ENCODE data around the gene CYB561D2. TPM values are rescaled to one million over a fixed set of nuclear protein-coding genes. Genes with fewer than 3 reads are reported as not detected.

The CYB561D2 gene
- 14.7 and 16.2 TPM in 2 replicates for polyA plus RNA-seq (2013)

- peak within 1 kb of the TSS; percentile 65 for H3K9ac ChIP-seq (ENCODE audit: low read length)
- H2BK120ac ChIP-seq (ENCODE audit: insufficient read depth, low read length, poor library complexity): peak within 1 kb of the TSS; percentile 26
- peaks cover 36 to 41% of the 10 kb centered on the region in 2 experiments for H3K36me3 ChIP-seq (ENCODE audit: control insufficient read depth in 1 of 2, insufficient read depth in 2 of 2, low read length in 2 of 2)
- peak within 1 kb of the TSS; percentile 22 for H3K4ac ChIP-seq (ENCODE audit: low read depth, low read length)
- peak within 1 kb of the TSS; percentile 35 for H2AK5ac ChIP-seq (ENCODE audit: low read length)
- H3K14ac ChIP-seq (ENCODE audit: low read length): peak within 1 kb of the TSS; percentile 63
- DNase-seq: peak; percentile 98
- H3K4me2 ChIP-seq (ENCODE audit: low read length): peak within 1 kb of the TSS; percentile 76
- H3K27ac ChIP-seq (ENCODE audit: low read depth, low read length): peak within 1 kb of the TSS; percentile 69
- peak within 1 kb of the TSS; percentile 50 for H4K12ac ChIP-seq (ENCODE audit: low read depth, low read length)
- H3K18ac ChIP-seq (ENCODE audit: low read length): peak within 1 kb of the TSS; percentile 78
- H3K9me3 ChIP-seq (ENCODE audit: insufficient read depth, low read depth, low read length): peaks cover 2% of the 10 kb centered on the region
- peaks cover 5% of the 10 kb centered on the region for H3K79me1 ChIP-seq (ENCODE audit: low read length)
- no peak within 1 kb of the TSS for H3K23ac ChIP-seq (ENCODE audit: low read length)
- H3K27me3 ChIP-seq (ENCODE audit: insufficient read depth, low read length): no peaks in the 10 kb centered on the region
- H3K4me3 ChIP-seq (ENCODE audit: low read depth, low read length): peak within 1 kb of the TSS; percentile 90
- no peak within 1 kb of the TSS for H2BK12ac ChIP-seq (ENCODE audit: low read length)
- H3K79me2 ChIP-seq (ENCODE audit: control insufficient read depth, insufficient read depth, low read length, poor library complexity): peaks cover 2% of the 10 kb centered on the region
- no CpG with 5 or more reads among the region's 64 CpGs for WGBS (ENCODE audit: extremely low coverage, insufficient coverage, insufficient read length)
- H2BK5ac ChIP-seq (ENCODE audit: low read depth, low read length, poor library complexity): peak within 1 kb of the TSS; percentile 75
- H4K8ac ChIP-seq (ENCODE audit: low read depth, low read length): peak within 1 kb of the TSS; percentile 86
- peak within 1 kb of the TSS; percentile 84 for H4K91ac ChIP-seq (ENCODE audit: low read depth, low read length)
- peaks cover 14 to 23% of the 10 kb centered on the region in 2 experiments for H3K4me1 ChIP-seq (ENCODE audit: control insufficient read depth in 1 of 2, insufficient read depth in 2 of 2, low read length in 2 of 2)
- peak within 1 kb of the TSS; percentile 72 for H2AFZ ChIP-seq (ENCODE audit: insufficient read depth, low read length, poor library complexity)
Measured at GRCh38 chr3:50350527-50351322, at the start of gene CYB561D2, which contains the start of gene NPRL2. TSS of gene CYB561D2 (plus strand) at chr3:50350862. CDS start at chr3:50351434, 572 bp downstream. TSS of gene NPRL2 (minus strand) at chr3:50350775. CDS start at chr3:50350652, 123 bp downstream.

- Histone ChIP-seq H3K79me1 (ENCODE audit: low read length) (peaks cover 24% of the 10 kb centered on the region), H2AK5ac (ENCODE audit: low read length) (peak overlapping the region; percentile 44), H2BK12ac (ENCODE audit: low read length) (no peak overlapping the region), H3K36me3 (ENCODE audit: control insufficient read depth in 1 of 2, insufficient read depth in 2 of 2, low read length in 2 of 2) (no peaks in the 10 kb centered on the region), H2BK120ac (ENCODE audit: insufficient read depth, low read length, poor library complexity) (no peak overlapping the region), H3K18ac (ENCODE audit: low read length) (no peak overlapping the region), H3K4me1 (ENCODE audit: control insufficient read depth in 1 of 2, insufficient read depth in 2 of 2, low read length in 2 of 2) (peaks cover 19 to 24% of the 10 kb centered on the region in 2 experiments), H3K4me3 (ENCODE audit: low read depth, low read length) (no peak overlapping the region), H3K9ac (ENCODE audit: low read length) (no peak overlapping the region), H4K91ac (ENCODE audit: low read depth, low read length) (no peak overlapping the region), H2BK5ac (ENCODE audit: low read depth, low read length, poor library complexity) (no peak overlapping the region), H3K4me2 (ENCODE audit: low read length) (no peak overlapping the region), H4K12ac (ENCODE audit: low read depth, low read length) (no peak overlapping the region), H3K27me3 (ENCODE audit: insufficient read depth, low read length) (no peaks in the 10 kb centered on the region), H3K27ac (ENCODE audit: low read depth, low read length) (no peak overlapping the region), H3K4ac (ENCODE audit: low read depth, low read length) (no peak overlapping the region), H2AFZ (ENCODE audit: insufficient read depth, low read length, poor library complexity) (no peak overlapping the region), H3K23ac (ENCODE audit: low read length) (no peak overlapping the region), H3K14ac (ENCODE audit: low read length) (no peak overlapping the region), H3K79me2 (ENCODE audit: control insufficient read depth, insufficient read depth, low read length, poor library complexity) (peaks cover 3% of the 10 kb centered on the region), H4K8ac (ENCODE audit: low read depth, low read length) (no peak overlapping the region), H3K9me3 (ENCODE audit: insufficient read depth, low read depth, low read length) (peaks cover 7% of the 10 kb centered on the region)
- no CpG with 5 or more reads among the region's 32 CpGs for WGBS (ENCODE audit: extremely low coverage, insufficient coverage, insufficient read length)
- DNase-seq: no peak
Measured at GRCh38 chr3:50302095-50303012, 48.3 kb upstream of the CYB561D2 start.

- Histone ChIP-seq H3K9ac (ENCODE audit: low read length) (no peak within 1 kb of the TSS), H3K14ac (ENCODE audit: low read length) (no peak within 1 kb of the TSS), H3K4me1 (ENCODE audit: control insufficient read depth in 1 of 2, insufficient read depth in 2 of 2, low read length in 2 of 2) (peaks cover 19 to 24% of the 10 kb centered on the region in 2 experiments), H3K79me2 (ENCODE audit: control insufficient read depth, insufficient read depth, low read length, poor library complexity) (peaks cover 3% of the 10 kb centered on the region), H3K27ac (ENCODE audit: low read depth, low read length) (no peak within 1 kb of the TSS), H4K12ac (ENCODE audit: low read depth, low read length) (no peak within 1 kb of the TSS), H3K4me2 (ENCODE audit: low read length) (no peak within 1 kb of the TSS), H2BK120ac (ENCODE audit: insufficient read depth, low read length, poor library complexity) (no peak within 1 kb of the TSS), H4K8ac (ENCODE audit: low read depth, low read length) (no peak within 1 kb of the TSS), H3K23ac (ENCODE audit: low read length) (no peak within 1 kb of the TSS), H2BK12ac (ENCODE audit: low read length) (no peak within 1 kb of the TSS), H3K79me1 (ENCODE audit: low read length) (peaks cover 23% of the 10 kb centered on the region), H2BK5ac (ENCODE audit: low read depth, low read length, poor library complexity) (no peak within 1 kb of the TSS), H3K4me3 (ENCODE audit: low read depth, low read length) (no peak within 1 kb of the TSS), H3K27me3 (ENCODE audit: insufficient read depth, low read length) (no peaks in the 10 kb centered on the region), H3K18ac (ENCODE audit: low read length) (peak within 1 kb of the TSS; percentile 48), H3K4ac (ENCODE audit: low read depth, low read length) (no peak within 1 kb of the TSS), H3K9me3 (ENCODE audit: insufficient read depth, low read depth, low read length) (peaks cover 10% of the 10 kb centered on the region), H2AK5ac (ENCODE audit: low read length) (peak within 1 kb of the TSS; percentile 44), H4K91ac (ENCODE audit: low read depth, low read length) (no peak within 1 kb of the TSS), H2AFZ (ENCODE audit: insufficient read depth, low read length, poor library complexity) (no peak within 1 kb of the TSS), H3K36me3 (ENCODE audit: control insufficient read depth in 1 of 2, insufficient read depth in 2 of 2, low read length in 2 of 2) (no peaks in the 10 kb centered on the region)
- no peak for DNase-seq
- WGBS (ENCODE audit: extremely low coverage, insufficient coverage, insufficient read length): no CpG with 5 or more reads among the region's 14 CpGs
Measured at GRCh38 chr3:50303013-50303815, 47.4 kb upstream of the CYB561D2 start, which contains the start of gene HYAL1. TSS of gene HYAL1 (minus strand) at chr3:50303574. CDS start at chr3:50302956, 618 bp downstream.

- no peak overlapping the region for H3K18ac ChIP-seq (ENCODE audit: low read length)
Measured at GRCh38 chr3:50304601-50305000, 46.1 kb upstream of the CYB561D2 start.

More at GRCh38 chr3:50304601-50305000, 46.1 kb upstream of the CYB561D2 start:
- Histone ChIP-seq H3K79me2 (ENCODE audit: control insufficient read depth, insufficient read depth, low read length, poor library complexity) (no peaks in the 10 kb centered on the region), H2BK12ac (ENCODE audit: low read length) (no peak overlapping the region), H3K23ac (ENCODE audit: low read length) (no peak overlapping the region), H4K91ac (ENCODE audit: low read depth, low read length) (no peak overlapping the region), H3K14ac (ENCODE audit: low read length) (no peak overlapping the region), H2AFZ (ENCODE audit: insufficient read depth, low read length, poor library complexity) (no peak overlapping the region), H3K9ac (ENCODE audit: low read length) (no peak overlapping the region), H3K4me2 (ENCODE audit: low read length) (no peak overlapping the region), H3K36me3 (ENCODE audit: control insufficient read depth in 1 of 2, insufficient read depth in 2 of 2, low read length in 2 of 2) (peaks cover 2 to 4% of the 10 kb centered on the region in 2 experiments), H3K27ac (ENCODE audit: low read depth, low read length) (no peak overlapping the region), H2BK120ac (ENCODE audit: insufficient read depth, low read length, poor library complexity) (no peak overlapping the region), H3K4ac (ENCODE audit: low read depth, low read length) (no peak overlapping the region), H3K4me3 (ENCODE audit: low read depth, low read length) (no peak overlapping the region), H3K79me1 (ENCODE audit: low read length) (peaks cover 16% of the 10 kb centered on the region), H2BK5ac (ENCODE audit: low read depth, low read length, poor library complexity) (no peak overlapping the region), H4K8ac (ENCODE audit: low read depth, low read length) (no peak overlapping the region), H2AK5ac (ENCODE audit: low read length) (no peak overlapping the region), H3K9me3 (ENCODE audit: insufficient read depth, low read depth, low read length) (peaks cover 11% of the 10 kb centered on the region), H4K12ac (ENCODE audit: low read depth, low read length) (no peak overlapping the region), H3K27me3 (ENCODE audit: insufficient read depth, low read length) (no peaks in the 10 kb centered on the region), H3K4me1 (ENCODE audit: control insufficient read depth in 1 of 2, insufficient read depth in 2 of 2, low read length in 2 of 2) (peaks cover 15 to 19% of the 10 kb centered on the region in 2 experiments)
- no peak for DNase-seq

Measured in trophoblast cell (in vitro differentiated cells and primary cell).